Measurements from ENCODE around the gene SNTG2.
"Not testable (repeated sequence)": the region's sequence is repeated elsewhere in the genome, so short reads cannot be mapped to it uniquely, and the experiment has no call there.

Gene SNTG2

DNA sequence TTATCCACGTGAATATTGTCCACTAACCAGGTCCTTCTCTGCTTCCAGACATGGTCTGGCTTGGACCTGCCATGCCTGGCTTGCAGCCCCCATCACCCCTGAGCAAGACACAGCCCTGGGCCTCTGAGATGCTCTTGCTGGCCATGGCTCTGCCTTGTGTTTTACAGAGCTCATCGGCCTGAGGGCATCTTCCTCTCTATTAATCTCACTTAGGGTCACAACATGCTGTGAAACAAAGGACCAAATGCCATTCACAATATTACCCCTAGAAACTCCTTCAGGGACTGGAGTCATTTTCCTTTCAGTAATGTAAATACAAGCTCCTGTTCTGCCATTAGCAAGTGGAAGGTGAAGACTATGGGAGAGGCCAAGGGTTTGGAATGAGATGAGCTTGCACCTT lies 455.8 kb downstream of the SNTG2 start:
- Mint-ChIP-seq H3K27me3 (peaks cover 0 to 1% of the 10 kb centered on the region in 2 donors), H3K36me3 (ENCODE audit: insufficient read depth) (no peaks in the 10 kb centered on the region), H3K9me3 (peaks cover 7 to 15% of the 10 kb centered on the region in 2 donors), H3K4me3 (no peak overlapping the region), H3K27ac (no peak overlapping the region), H3K4me1 (ENCODE audit: low read depth in 2 of 2) (no peaks in the 10 kb centered on the region)
- DNase-seq (no peak), ATAC-seq (replicated peaks) (no peak)

DNA sequence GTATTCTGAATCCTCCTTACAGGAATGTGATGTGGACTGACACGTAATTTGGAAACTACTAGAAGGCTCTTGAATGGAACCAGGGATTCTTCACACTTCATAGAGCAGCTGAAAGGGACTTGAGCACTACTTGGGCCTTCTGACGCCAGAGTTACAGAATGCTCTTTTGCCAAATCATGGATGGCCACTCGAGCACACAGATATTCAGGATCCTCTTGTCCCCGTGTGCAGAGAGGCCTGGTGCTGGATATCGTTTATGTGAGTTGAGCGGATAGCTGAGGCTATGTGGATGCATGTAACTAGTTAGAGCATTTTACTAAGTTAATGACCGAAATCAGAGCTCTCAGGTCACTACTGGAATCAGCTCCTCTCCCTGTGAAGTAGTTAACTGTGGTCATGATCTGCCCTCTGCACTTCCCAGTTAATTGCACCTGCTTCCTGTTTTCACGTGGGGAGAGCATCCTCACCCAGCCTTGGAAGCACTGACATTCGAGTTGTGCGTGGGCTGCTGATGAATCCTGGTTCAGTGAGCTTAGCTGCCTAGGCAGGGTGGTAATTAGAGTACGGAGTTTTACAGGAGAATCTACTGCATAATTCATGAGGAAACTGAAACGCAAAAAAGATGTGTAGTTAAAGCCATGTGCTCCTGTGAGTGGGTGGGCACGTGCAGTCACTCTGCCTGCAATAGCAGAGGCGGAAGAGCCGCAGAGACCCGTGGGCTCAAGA lies 457.5 kb downstream of the SNTG2 start:
- Mint-ChIP-seq H3K27ac (no peak overlapping the region), H3K27me3 (peaks cover 0 to 11% of the 10 kb centered on the region in 2 donors), H3K4me1 (ENCODE audit: low read depth in 2 of 2) (no peaks in the 10 kb centered on the region), H3K4me3 (no peak overlapping the region), H3K9me3 (peaks cover 5 to 9% of the 10 kb centered on the region in 2 donors), H3K36me3 (ENCODE audit: insufficient read depth) (no peaks in the 10 kb centered on the region)
- ATAC-seq (replicated peaks), result no peak
- DNase-seq, result no peak

DNA sequence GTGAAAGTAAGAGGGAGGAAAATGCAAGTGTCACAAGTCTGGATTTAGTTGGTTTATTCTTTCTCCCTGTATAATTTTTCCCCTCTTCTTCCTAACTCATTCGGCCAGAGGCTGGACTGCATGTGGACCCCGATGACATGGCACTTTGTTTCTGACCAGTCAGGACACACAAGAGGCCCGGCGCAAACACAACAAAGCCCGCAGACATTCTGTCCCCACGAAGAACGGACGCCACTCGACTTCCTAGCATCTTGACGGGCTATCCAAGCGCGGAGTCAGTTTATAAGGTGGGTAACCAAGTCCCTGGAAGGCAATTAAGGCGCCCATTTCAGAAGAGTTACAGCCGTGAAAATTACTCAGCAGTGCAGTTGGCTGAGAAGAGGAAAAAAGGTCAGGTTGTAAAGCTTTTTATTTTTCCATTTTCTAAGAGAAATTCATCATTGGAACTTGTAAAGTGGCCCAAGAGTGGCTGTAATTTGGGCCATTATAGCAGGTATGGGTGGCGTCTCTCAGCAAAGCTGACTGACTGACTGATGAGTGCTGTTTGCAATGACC lies 462.6 kb downstream of the SNTG2 start, which contains the start of gene TPO:
Gene TPO (plus strand): TSS at position 308 of the 555 bp plus-strand sequence. CDS start 946 bp downstream, outside the sequence.
- Mint-ChIP-seq H3K9me3 (no peaks in the 10 kb centered on the region), H3K4me3 (no peak within 1 kb of the TSS), H3K4me1 (ENCODE audit: low read depth in 2 of 2) (no peaks in the 10 kb centered on the region), H3K27me3 (peaks cover 0 to 11% of the 10 kb centered on the region in 2 donors), H3K27ac (no peak within 1 kb of the TSS), H3K36me3 (ENCODE audit: insufficient read depth) (no peaks in the 10 kb centered on the region)
- ATAC-seq (replicated peaks) (no peak), DNase-seq (no peak)

GRCh38 chr2:1414121-1414520 lies 463.5 kb downstream of the SNTG2 start:
- no peak for DNase-seq
- Mint-ChIP-seq H3K9me3 (no peaks in the 10 kb centered on the region), H3K4me3 (no peak overlapping the region), H3K27me3 (peaks cover 0 to 11% of the 10 kb centered on the region in 2 donors), H3K27ac (no peak overlapping the region), H3K4me1 (ENCODE audit: low read depth in 2 of 2) (no peaks in the 10 kb centered on the region), H3K36me3 (ENCODE audit: insufficient read depth) (no peaks in the 10 kb centered on the region)
- no peak for ATAC-seq (replicated peaks)

GRCh38 chr2:1414901-1415300 lies 464.3 kb downstream of the SNTG2 start:
- H3K4me3 Mint-ChIP-seq, H3K27ac Mint-ChIP-seq: not testable (repeated sequence)

DNA sequence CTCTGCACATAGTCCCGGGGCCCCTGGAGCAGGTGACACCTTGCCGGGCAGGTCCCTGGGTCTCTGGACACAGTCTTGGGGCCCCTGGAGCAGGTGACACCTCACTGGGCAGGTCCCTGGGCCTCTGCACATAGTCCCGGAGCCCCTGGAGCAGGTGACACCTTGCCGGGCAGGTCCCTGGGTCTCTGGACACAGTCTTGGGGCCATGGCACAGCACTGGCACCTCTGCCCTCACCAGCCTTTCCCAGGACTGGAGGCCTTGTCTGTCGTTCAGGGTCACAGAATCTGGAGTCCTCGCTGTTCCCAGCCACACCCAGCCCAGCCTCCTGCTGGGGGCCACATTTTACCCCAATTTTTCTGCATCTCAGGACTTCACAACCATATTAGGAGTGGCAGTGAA lies 464.9 kb downstream of the SNTG2 start:
- no peaks in the 10 kb centered on the region for H3K4me1 Mint-ChIP-seq (ENCODE audit: low read depth in 2 of 2)
- no peak overlapping the region for H3K4me3 Mint-ChIP-seq
- no peaks in the 10 kb centered on the region for H3K9me3 Mint-ChIP-seq
- ATAC-seq (replicated peaks) (no peak), DNase-seq (no peak)
- H3K27me3 Mint-ChIP-seq, result peaks cover 0 to 11% of the 10 kb centered on the region in 2 donors
- no peak overlapping the region for H3K27ac Mint-ChIP-seq
- H3K36me3 Mint-ChIP-seq (ENCODE audit: insufficient read depth), result no peaks in the 10 kb centered on the region

More at GRCh38 chr2:1414901-1415300, 464.3 kb downstream of the SNTG2 start:
- not testable (repeated sequence) for H3K4me1 Mint-ChIP-seq (ENCODE audit: low read depth in 2 of 2); H3K9me3 Mint-ChIP-seq; ATAC-seq (replicated peaks); DNase-seq; H3K36me3 Mint-ChIP-seq (ENCODE audit: insufficient read depth)
- H3K27me3 Mint-ChIP-seq, result peaks cover 0 to 11% of the 10 kb centered on the region in 2 donors
